Stimulated activated CD8-positive, alpha-beta memory T cell treated with anti-CD3 and anti-CD28 coated beads, Interleukin-7, amount 100 ng/mL, for 4 hours (primary cell): ENCODE measurements around the gene APOM.

Experiments
- DNase-seq, 2 donors: peaks; one replicate each; pipeline ENCODE4 v3.0.0-alpha.2; 2020; ENCODE audit warnings: low read depth in 2 of 2

The APOM gene

DNA sequence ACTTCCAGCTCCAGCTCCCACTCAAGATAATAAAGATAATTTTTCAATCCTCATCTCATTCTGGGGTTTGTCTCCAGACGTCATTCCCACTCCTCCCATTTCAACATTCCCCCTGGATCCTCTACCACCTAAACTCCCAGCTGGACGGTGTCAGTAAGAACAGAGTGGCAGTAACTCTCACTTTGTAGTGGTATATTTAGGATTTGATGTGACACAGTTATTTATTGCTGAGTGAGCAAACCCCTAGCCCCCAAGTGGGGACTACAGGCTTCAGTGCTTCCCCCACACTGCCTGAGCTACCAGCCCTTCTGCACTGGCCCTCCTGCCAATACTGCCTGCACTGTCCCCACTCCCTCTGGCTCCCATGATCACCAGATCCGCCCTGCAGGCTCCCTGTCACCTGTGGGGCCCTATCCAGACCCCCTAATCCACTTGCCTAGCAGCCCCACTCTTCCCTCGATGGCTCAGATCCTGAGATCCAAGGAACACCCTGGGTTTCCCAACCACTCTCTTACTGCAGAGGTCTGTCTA lies 2.5 kb downstream of the APOM start:
- DNase-seq, result no peak

DNA sequence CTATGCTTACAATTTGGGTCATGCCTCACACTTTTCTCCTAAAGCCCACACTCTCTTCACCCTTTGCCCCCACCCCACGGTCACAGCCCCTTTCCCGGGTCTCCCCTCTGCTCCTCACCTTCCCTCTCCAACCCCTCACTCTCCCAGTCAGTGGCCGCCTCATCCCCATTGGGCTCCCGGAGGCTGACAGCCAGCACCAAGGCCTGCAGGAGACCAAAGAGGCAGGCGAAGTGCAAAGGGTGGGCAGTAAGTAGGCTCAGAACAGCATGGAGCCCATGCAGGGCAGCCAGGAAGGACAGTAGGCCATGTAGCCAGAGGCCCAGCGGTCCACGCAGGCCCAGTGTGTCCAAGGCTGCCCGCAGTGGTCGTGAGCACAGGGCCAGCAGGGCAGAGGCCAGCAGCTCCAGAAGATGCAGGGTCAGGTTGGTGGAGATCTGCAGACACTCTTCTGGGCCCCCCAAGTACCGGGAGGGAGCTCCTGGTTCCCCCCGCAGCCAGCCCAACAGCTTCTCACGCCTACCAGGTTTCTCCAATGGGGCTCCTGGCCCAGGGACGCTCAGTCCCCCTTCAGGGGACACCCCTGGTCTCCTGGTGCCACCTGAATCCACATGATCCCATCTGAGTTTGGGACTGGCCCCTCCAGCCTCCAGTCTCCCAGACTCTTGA lies 3.4 kb downstream of the APOM start:
- DNase-seq, result no peak

DNA sequence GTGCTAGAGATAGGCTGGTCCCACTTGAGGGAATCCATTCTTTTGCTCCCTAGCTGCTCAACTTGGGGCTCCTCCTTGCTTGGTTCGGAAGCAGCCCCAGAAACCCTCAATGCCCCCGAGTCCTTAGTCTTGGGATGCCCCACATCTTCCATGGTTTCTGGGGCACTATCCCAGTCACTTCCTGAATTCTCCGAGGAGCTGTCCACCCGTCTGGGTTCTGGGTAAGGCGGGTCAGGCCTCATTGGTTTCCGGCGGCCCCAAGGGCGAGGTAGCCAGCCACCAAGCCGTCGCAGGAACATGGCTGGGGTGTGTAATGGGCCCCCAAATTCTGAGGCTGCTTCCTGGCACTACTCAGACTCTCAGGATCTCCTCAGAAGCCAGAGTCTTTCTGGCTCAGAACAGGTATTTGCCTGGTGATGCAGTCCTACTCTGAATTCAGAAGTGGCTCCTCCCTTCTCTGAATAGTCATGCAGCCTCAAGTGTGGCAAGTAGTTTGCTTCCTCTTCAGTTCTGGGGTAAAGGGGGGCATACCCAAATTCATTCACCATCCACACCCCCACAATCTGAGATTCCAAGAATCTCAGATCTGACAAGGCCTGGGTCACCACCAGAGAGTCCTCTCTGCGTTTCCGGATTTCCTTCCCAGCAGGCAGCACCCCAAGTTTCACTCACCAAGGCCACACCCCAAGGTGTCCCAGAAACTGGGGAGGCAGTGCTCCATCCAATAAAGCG lies 4.1 kb downstream of the APOM start:
- DNase-seq, result no peak

DNA sequence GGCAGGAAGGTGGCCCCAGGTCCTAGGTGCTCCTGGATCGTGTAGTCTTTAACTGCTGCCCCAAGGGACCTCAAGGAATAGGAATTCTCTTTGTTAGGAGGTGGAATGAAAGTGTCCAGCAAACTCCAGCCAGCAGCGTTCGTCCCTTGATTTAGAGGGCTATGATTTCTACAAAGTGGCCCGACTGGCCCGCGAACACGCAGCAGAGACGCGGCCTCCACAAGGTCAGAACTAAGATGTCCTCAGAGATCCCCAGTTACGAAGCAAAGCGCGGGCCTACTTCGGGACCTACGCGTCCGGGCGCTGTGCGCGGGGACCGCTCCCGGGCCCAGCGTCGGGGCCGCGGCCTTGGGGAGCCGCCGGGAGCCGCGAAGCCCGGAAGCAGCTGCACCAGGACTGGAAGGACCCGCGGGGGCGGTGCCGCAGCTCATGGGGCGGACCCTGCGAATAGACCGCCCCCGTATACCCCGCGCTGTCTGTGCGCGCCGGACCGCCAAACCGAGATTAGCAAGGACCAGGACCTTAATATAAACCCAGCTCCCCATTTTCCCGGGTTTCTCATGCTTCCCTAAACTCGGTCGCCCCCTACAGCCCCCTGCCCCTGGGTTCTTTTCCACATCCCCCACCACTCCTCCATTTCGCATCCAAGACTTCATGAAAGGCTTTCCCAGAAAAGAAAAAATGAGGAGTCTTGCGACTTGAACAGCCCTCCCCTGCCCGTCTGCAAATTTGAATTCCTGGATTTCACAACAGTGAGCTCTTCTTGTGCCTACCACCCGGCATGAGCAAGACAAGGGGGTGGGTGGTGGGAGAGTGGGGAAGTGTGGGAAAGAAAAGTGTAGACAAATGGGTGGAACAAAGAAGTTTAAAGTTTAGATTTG lies 4.9 kb downstream of the APOM start, which contains the start of gene C6orf47:
C6orf47 (minus strand) TSS at position 398 of the 881 bp plus-strand sequence. CDS start 831 bp downstream, outside the sequence.
- DNase-seq, result peak; percentile 48 to 76

DNA sequence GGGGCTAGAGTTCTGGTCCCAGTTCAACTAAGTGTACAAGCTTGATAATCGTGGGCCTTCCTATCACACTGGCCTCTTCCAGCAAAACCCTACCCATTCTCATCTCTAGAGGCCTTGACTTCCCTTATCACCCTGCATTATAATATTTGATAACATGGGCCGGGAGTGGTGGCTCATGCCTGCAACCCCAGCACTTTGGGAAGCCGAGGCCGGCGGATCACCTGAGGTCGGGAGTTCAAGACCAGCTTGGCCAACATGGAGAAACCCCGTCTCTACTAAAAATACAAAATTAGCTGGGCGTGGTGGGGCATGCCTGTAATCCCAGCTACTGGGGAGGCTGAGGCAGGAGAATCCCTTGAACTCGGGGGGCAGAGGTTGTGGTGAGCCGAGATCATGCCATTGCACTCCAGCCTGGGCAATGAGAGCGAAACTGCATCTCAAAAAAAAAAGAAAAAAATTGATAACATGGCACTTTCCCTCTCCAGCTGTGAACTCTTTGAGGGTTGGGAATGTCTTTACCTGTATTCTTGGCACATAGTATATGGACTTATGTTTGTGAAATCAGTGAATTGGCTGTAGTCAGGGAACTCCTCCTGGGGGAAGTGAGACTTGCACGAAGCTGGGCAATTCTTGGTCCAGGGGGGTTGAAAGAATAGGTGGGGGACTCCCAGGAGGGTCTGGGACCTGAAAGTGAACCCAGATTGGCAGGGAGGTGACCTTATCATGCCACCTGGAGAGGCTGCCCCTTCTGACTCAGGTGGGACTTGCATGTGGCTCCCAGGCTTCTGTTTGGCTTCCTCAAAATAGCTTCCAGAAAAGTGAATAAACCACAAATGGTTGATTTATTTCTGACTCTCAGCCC lies 5.8 kb downstream of the APOM start:
- DNase-seq, result no peak

DNA sequence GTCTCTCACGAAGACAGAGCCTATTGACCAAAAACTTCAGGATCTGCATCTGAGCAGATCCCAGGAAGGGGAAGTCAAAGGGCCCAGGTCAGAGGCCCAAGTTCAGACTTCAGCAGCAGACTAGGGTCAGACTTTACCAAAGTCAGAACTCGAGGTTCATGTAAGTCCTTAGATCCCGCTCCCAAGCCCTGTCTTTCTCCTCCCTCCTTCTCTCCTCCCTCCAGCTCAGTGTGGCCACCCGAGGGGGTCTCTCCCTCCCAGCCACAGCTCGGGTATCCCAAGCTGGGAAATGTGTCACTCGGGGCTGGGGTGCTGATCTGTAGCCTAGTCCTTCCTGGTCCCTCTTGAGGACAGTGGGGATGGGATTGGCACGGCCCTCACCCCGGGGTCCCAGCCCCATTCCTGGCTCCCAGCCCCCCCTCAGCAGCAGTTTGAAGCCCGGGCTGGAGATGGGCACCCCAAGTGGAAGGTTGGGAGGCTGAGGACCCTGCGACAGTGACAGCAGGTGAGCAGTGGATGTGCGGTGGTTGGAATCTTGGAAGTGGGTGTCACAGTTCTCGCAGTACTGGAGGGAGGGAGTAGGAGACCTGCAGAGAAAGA lies 6.5 kb downstream of the APOM start:
- DNase-seq, result no peak

DNA sequence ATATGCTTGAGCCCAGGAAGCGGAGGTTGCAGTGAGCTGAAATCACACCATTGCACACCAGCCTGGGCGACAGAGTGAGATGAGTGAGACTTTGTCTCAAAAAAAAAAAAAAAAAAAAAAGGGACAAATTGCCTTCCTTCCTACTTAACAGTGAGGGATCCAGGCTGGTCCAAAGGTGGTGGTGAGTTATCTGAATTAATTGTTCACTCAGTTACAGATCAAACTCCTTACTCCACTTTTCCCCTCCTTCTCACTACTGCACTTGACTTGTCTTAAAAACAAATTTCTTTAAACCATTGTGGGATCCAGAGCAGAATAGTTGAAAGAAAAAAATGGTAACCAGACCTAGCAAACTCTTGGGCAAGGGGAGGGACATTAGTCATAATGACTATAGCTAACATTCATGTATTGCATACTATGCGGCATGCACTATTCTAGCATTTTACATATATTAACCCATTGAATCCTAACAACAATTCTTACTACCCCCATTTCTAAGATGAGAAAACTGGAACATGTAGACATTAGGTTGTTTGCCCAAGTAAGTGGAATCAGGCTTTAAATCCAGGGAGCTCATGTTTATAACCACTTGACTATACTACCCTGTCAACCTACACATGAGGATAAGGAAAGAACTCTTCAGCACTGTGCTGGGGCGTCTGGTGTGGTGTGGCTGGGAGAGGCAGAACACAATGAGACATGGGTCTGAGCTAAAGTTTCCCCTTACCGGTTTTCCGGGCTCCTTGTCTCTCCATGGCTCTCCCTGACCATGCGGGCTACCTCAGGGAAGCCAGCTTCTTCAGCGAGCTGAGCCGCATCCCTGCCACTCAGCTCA lies 7.6 kb downstream of the APOM start:
- DNase-seq, result no peak

DNA sequence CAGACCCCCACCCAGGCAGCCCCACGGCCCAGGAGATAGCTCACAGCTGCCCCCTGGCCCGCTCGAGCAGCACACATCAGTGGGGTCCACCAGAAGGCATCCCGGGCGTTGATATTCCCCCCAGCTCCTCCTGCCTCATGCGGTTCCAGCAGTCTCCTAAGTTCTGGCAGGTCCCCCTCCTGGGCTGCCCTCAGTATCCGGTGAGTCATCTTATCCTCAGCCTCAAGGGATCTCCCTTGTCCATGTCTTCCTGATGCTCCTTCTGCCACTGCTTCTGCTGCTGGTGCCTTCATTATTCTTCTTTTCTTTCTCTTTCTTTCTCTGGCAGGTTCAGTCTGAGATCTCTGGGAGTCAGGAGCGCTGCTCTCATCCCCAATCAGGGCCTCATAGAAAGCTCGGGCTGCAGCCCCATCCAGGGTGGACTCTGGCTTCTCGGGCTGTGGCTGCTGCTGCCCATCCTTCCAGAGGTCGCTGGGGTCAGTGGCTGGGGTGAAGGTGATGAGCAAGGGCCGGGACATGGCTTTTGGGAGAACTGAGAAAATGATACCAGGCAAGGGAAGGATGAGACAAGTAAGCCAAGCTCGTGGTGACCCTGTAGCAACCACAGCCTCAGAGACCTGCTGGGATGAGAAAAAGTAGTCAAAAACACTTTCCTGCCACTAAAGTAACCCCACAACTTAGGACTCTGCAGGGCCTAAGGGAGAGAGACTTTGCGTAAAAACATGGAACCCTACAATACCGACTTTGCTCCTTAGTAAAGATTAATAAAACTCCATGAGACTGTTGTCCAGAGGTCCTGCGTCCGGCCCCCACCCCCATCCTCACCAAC lies 8.5 kb downstream of the APOM start:
- DNase-seq, result no peak

DNA sequence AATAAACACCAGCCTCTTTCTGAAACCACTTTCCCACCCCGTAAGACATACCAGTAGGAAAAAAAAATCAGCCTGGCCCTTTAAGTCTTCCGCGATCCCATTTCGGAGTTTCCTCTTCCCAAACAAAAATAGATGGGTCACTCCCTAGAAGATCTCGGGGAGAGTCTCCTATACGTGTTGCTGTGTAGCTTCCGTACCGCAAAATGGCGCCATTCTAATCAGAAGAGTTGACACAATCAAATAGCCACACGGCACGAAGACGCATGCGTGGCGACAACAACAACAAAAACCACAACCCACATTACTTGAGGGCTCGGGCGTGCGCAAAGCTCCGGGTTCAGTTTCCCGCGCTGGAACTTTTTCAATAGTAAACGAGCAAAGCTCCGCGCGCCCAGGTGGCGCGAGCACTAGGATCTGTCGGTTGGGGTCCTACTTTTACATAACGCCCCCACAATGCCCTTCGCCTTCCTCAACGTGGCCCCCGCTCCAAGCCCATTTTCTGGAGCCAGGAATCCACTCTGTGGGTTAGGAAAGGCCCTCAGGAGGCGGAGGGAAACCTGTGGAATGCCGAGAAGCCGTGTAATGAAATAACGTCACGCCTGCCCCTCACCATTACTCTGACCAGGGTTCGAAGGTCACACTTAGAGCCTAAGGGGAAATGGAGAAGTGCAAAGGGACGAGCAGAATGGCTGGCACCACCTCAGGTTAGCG lies 9.3 kb downstream of the APOM start, which contains the start of gene GPANK1:
GPANK1 (minus strand) TSS at position 208 of the 711 bp plus-strand sequence. CDS start 519 bp downstream, outside the sequence.
- DNase-seq, result peak; percentile 82 to 87

DNA sequence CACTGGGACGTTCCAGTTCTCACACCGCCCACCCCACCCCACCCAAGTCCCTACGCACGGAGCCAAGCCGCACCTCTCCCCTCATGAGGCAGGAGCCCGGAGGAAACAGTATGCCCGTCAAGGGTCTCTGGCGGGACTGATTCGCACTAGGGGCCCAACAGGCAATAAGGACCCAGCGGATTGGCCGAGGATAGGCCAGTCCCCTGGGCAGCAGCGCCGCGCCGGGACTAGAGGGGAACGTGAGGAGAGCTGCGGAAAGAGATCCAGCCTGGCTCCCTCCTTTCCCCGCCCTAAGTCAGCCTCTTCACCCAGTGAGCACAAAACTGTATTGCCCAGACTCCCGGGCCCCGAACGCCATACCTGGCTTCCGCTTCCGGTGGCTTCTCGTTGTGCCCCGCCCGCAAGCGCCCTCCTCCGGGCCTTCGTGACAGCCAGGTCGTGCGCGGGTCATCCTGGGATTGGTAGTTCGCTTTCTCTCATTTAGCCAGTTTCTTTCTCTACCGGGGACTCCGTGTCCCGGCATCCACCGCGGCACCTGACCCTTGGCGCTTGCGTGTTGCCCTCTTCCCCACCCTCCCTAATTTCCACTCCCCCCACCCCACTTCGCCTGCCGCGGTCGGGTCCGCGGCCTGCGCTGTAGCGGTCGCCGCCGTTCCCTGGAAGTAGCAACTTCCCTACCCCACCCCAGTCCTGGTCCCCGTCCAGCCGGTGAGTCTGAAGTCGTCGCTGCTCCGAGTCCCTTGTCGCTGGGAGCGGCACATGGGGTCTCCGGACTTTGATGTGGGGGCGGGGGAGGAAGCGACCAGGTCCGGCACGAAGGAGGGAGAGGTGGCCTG lies 10.0 kb downstream of the APOM start, which contains the start of gene CSNK2B:
CSNK2B (plus strand) TSS at position 580 of the 836 bp plus-strand sequence. CDS start 752 bp downstream, outside the sequence.
- peak; percentile 98 for DNase-seq

DNA sequence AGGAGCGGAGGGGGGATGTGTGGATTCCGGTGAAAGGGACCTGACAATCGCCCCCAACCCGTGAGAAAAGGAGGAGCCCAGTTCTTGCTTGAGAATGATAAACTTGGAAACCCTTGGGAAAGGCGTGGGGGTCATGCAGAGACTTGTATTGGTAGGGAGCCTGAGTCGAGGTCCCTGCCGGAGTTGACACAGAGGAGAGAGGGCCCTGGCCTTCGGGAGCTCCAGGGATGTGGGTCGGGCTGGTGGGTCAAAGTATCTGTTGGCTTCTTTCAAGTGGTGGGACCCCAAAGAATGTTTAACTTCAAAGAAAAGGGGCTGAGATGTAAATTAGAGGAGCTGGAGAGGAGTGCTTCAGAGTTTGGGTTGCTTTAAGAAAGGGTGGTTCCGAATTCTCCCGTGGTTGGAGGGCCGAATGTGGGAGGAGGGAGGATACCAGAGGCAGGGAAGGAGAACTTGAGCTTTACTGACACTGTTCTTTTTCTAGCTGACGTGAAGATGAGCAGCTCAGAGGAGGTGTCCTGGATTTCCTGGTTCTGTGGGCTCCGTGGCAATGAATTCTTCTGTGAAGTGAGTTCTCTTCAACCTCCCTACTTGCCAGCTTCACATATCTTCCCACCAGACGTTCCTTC lies 10.8 kb downstream of the APOM start:
- no peak for DNase-seq

DNA sequence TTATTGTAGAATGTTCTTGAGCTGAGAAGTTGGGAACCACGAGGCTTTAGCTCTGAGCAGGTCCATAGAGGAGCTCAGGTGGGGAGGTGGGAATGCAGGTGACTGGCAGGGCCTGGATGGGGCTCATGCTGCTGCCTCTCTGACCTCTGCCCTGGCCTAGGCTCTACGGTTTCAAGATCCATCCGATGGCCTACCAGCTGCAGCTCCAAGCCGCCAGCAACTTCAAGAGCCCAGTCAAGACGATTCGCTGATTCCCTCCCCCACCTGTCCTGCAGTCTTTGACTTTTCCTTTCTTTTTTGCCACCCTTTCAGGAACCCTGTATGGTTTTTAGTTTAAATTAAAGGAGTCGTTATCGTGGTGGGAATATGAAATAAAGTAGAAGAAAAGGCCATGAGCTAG lies 14.0 kb downstream of the APOM start, which contains the start of gene LY6G5B:
LY6G5B (plus strand) TSS at position 301 of the 400 bp plus-strand sequence. CDS start 975 bp downstream, outside the sequence.
- DNase-seq, result no peak

DNA sequence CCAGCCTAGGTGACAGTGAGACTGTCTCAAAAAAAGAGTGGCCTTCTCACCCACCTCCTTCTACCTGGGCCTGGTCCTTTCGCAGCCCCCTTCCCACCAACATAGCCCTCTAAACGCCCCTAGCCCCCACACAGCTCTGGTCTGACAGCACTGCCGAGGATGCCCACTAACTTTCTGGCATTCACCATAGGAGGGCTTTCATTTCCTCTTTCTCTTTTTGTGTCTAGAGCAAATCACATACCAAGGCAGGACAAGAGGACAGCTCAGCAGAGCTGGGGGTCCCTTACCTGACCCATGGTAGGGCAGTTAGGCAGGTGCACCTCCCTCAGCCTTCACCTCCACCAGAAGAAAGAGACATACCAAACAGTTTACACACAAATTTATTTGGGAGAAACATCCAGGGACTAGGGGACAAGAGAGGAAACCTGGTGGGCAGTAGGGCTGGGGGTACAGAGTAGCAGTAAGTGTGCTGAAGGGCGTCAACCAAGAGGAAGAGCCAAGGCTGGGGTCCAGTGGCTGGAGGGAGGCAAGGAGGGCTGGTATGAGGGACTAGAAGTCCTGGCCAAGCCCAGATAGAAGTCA lies 20.7 kb downstream of the APOM start:
- DNase-seq, result no peak

DNA sequence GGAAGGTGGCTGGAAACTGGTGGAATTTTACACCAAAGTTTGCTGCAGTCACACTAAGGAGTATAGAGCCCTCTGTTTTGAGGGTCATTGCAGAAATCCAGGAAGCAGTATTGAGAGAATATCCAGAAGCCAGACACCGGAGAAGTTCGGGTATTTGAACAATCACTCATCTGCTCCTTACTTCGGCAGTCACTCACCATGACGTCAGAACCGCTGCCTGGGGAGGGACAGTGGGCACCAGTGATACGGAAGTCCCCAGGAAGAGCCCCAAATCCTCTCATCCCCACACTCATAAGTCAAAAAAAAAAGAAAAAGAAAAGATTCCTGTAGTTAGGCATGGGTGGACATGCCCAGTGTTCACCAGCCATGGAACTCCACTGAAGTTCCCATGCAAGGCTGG lies 21.2 kb downstream of the APOM start:
- no peak for DNase-seq

DNA sequence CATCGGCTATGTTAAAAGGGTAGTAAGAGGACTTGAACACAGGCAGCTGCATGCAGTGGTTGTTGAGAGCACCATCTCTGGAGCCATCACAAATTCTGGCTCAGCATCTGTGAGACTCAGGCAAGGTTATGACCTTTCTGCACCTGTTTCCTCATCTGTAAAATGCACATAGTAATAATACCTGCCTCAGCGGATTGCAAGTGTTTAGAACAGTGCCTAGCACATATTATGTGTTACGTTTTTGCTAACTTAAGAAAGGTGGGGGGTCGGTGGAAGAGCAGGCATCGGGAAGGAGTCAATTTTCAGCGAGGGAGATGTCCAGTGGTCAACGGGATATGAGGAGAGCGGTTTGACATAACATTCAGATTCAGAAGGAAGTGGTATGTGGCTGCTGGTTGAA lies 22.3 kb downstream of the APOM start:
- DNase-seq, result no peak
